Fibroblast of lung (primary cell): ENCODE data around the gene GNAI1.

Experiments used
- EZH2 ChIP-seq: IDR thresholded peaks from 2 replicates; pipeline ENCODE4 v1.5.1; 2012; ENCODE audit warnings: low read length, control low read depth, mild to moderate bottlenecking; ENCODE audit errors: missing control alignments
- TF ChIP-seq, protein P1 (sequence below), 2 donors: IDR thresholded peaks in 1 of 2; conservative IDR thresholded peaks in 1 of 2; 1 replicate in 1 of 2; 2 replicates in 1 of 2; pipeline ENCODE4 v1.5.1; 2011 to 2012; ENCODE audit warnings: low read length in 2 of 2, control low read depth in 1 of 2, inconsistent platforms in 1 of 2, low read depth in 1 of 2, mild to moderate bottlenecking in 1 of 2

DNA sequence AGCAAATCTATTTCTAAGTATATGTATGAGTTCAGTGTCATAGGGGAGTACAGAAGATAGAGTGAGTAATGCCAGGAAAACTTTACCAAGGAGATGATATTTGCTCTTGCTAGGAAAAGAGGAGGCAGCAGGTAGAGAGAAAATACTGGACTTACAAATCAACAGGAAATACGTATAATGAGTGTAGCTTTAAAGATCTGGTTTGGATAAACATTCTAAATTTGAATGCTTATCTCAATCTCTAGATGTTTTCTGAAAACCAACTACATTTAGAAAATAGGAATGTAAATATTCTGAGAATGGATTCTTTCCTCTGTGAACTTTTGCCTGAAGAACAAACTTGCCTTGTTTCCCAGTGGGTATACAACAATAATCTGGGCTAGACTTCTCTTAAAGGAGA lies 46.9 kb upstream of the GNAI1 start:
- TF ChIP-seq, protein P1, sequence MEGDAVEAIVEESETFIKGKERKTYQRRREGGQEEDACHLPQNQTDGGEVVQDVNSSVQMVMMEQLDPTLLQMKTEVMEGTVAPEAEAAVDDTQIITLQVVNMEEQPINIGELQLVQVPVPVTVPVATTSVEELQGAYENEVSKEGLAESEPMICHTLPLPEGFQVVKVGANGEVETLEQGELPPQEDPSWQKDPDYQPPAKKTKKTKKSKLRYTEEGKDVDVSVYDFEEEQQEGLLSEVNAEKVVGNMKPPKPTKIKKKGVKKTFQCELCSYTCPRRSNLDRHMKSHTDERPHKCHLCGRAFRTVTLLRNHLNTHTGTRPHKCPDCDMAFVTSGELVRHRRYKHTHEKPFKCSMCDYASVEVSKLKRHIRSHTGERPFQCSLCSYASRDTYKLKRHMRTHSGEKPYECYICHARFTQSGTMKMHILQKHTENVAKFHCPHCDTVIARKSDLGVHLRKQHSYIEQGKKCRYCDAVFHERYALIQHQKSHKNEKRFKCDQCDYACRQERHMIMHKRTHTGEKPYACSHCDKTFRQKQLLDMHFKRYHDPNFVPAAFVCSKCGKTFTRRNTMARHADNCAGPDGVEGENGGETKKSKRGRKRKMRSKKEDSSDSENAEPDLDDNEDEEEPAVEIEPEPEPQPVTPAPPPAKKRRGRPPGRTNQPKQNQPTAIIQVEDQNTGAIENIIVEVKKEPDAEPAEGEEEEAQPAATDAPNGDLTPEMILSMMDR (conservative IDR thresholded peaks at IDR 0.05 in 1 of 2, IDR thresholded peaks at IDR 0.05 in 1 of 2; ENCODE audit: low read depth in 1 of 2, low read length in 2 of 2), result no peak
- no peak for TF ChIP-seq EZH2
